Panc1 (cell line): ENCODE measurements around the gene ILDR1. TPM values are rescaled to one million over a fixed set of nuclear protein-coding genes. Genes with fewer than 3 reads are reported as not detected.

ENCODE experiments used
- ATAC-seq: fragments of 200-7000 bp; cut with Tn5 transposase; 2 replicates; pipeline ENCODE4 v1.9.1; 2020; ENCODE audit warnings: mild to moderate bottlenecking, moderate library complexity
- BruUV-seq: library from RNA; stranded (reverse); fragments of 400-500 nt; replicated peaks from 2 replicates; lab custom pipeline; 2021; lab: Mats Ljungman, UMichigan
- CTCF ChIA-PET: fragments of 300-600 bp; sonication (Branson Sonifier 250); formaldehyde crosslinking; loops from one replicate; lab custom pipeline; 2022; ENCODE audit warnings: antibody characterized with exemption; lab: Charles Lee
- POLR2A ChIA-PET: fragments of 300-600 bp; sonication (Branson Sonifier 250); formaldehyde crosslinking; loops from one replicate; lab custom pipeline; 2022; ENCODE audit warnings: antibody characterized with exemption; lab: Charles Lee
- DNase-seq: peaks from one replicate; pipeline ENCODE4 v3.0.0-alpha.2; 2010; ENCODE audit warnings: low read depth, low spot score
- H3K27ac ChIP-seq: 2 replicates; pipeline ENCODE4 v1.5.1; 2011; ENCODE audit warnings: mild to moderate bottlenecking, low read length, inconsistent platforms
- H3K27me3 ChIP-seq: fragments of 200-500 bp; sonication (Bioruptor generic); 2 replicates; pipeline ENCODE4 v1.6.0; 2014; ENCODE audit warnings: low read length, inconsistent platforms; ENCODE audit not compliant: control insufficient read depth, insufficient read depth
- H3K36me3 ChIP-seq: fragments of 200-500 bp; sonication (Bioruptor generic); 2 replicates; pipeline ENCODE4 v1.5.1; 2014; ENCODE audit warnings: inconsistent platforms, mild to moderate bottlenecking, low read length, moderate library complexity; ENCODE audit not compliant: control insufficient read depth, insufficient read depth
- H3K4me1 ChIP-seq: 2 replicates; pipeline ENCODE4 v1.5.1; 2011; ENCODE audit warnings: inconsistent platforms, mild to moderate bottlenecking, low read length, moderate library complexity; ENCODE audit not compliant: control insufficient read depth, insufficient read depth
- H3K4me3 ChIP-seq, 2 experiments: 2 replicates each; pipeline ENCODE4 v1.5.1; 2011 to 2012; ENCODE audit warnings: low read depth in 2 of 2, low read length in 2 of 2, mild to moderate bottlenecking in 2 of 2, inconsistent platforms in 1 of 2, moderate library complexity in 1 of 2
- H3K9me3 ChIP-seq: fragments of 200-500 bp; sonication (Bioruptor generic); 2 replicates; pipeline ENCODE4 v1.5.1; 2014; ENCODE audit warnings: low read depth, mild to moderate bottlenecking, inconsistent platforms, low read length, moderate library complexity; ENCODE audit not compliant: control insufficient read depth, insufficient read depth
- CTCF ChIP-seq: fragments of 450-650 bp; IDR thresholded peaks from 2 replicates; pipeline ENCODE4 v1.5.1; 2017; ENCODE audit warnings: mild to moderate bottlenecking
- POLR2AphosphoS5 ChIP-seq: IDR thresholded peaks from 2 replicates; pipeline ENCODE4 v1.6.1; 2012; ENCODE audit warnings: mild to moderate bottlenecking, low read depth, low read length, moderate library complexity
- REST ChIP-seq, 2 experiments: IDR thresholded peaks; 2 replicates each; pipeline ENCODE4 v1.6.1; 2011 to 2012; ENCODE audit warnings: low read depth in 2 of 2, control low read depth in 1 of 2, low read length in 1 of 2, mild to moderate bottlenecking in 1 of 2, moderate library complexity in 1 of 2; ENCODE audit not compliant: insufficient read depth in 1 of 2
- SIN3A ChIP-seq: IDR thresholded peaks from 2 replicates; pipeline ENCODE4 v1.6.1; 2012; ENCODE audit warnings: low read depth, mild to moderate bottlenecking, low read length, moderate library complexity, borderline replicate concordance; ENCODE audit not compliant: insufficient read depth
- TCF7L2 ChIP-seq: IDR thresholded peaks from 2 replicates; pipeline ENCODE4 v1.6.1; 2011; ENCODE audit warnings: mild to moderate bottlenecking, low read depth, low read length, inconsistent platforms
- in situ Hi-C: cut with HindIII; loops from 2 replicates; pipeline ENCODE4 v1.10.0; 2016; ENCODE audit warnings: low sequenced_read_pairs, low pct_unique_long_range_greater_than_20kb
- intact Hi-C: fragments of 100-400 bp; cut with micrococcal nuclease; formaldehyde crosslinking; loops from one replicate; pipeline ENCODE4 v1.10.0; 2022; ENCODE audit not compliant: unreplicated experiment
- total RNA-seq: library from RNA; stranded (reverse); gene quantifications from one replicate; pipeline ENCODE4 v1.2.1, GENCODE V29; 2021; ENCODE audit not compliant: unreplicated experiment

The ILDR1 gene
- total RNA-seq, 1 experiment from 2014 or later, result not detected

- Histone ChIP-seq H3K4me1 (no peaks in the 10 kb centered on the region), H3K4me3 (no peak overlapping the region), H3K27me3 (peaks cover 5% of the 10 kb centered on the region; the same call in 1 of the 2 replicates), H3K27ac (no peak overlapping the region), H3K9me3 (no peaks in the 10 kb centered on the region), H3K36me3 (no peaks in the 10 kb centered on the region)
- CTCF ChIA-PET, result no interaction called here
- ATAC-seq (no peak), DNase-seq (no peak)
- in situ Hi-C loops (no loop called here), intact Hi-C loops (loop anchor here (5.0 kb wide), 1 partner anchor 451 kb away; the partner anchor contains the start of gene POLQ)
- TF ChIP-seq SIN3A (no peak), REST (IDR thresholded peaks at IDR 0.05; ENCODE audit: insufficient read depth in 1 of 2, low read depth in 2 of 2, low read length in 1 of 2) (no peak), CTCF (no peak), POLR2AphosphoS5 (no peak), TCF7L2 (no peak)
- POLR2A ChIA-PET, result no interaction called here
- no TSS peak for BruUV-seq
Observed at GRCh38 chr3:121998030-121998580, 23.9 kb downstream of the ILDR1 start.

DNA sequence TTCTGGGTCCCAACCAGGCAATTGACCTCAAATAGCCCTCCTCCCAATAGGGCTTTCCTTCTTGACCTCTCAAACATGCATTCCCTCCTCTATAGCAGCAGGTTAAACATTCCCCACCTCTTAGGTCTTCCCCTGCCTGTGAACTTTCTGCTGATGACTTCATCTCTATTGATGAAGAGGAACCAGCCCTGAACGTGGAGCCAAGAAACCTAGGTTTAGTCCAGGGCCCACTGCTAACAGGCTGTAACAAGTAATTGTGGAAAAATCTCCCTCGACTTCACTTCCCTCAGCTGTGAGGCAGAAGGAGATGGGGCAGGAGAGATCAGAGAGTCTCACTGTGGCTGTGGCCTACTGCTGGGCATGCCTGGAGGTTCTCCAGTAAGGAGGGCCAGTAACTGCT, 24.7 kb downstream of the ILDR1 start:
- TF ChIP-seq CTCF (no peak), POLR2AphosphoS5 (no peak), SIN3A (no peak), REST (IDR thresholded peaks at IDR 0.05; ENCODE audit: insufficient read depth in 1 of 2, low read depth in 2 of 2, low read length in 1 of 2) (no peak), TCF7L2 (no peak)
- peaks cover 2% of the 10 kb centered on the region; the same call in 1 of the 2 replicates for H3K27me3 ChIP-seq
- ATAC-seq, result no peak
- H3K4me3 ChIP-seq, result no peak overlapping the region
- no peaks in the 10 kb centered on the region for H3K4me1 ChIP-seq
- intact Hi-C loops, result loop anchor here (5.0 kb wide), 1 partner anchor 450 kb away; the partner anchor contains the start of gene POLQ
- ChIA-PET CTCF (no interaction called here), POLR2A (no interaction called here)
- no peak for DNase-seq
- H3K27ac ChIP-seq, result no peak overlapping the region
- in situ Hi-C loops, result no loop called here
- H3K36me3 ChIP-seq, result no peaks in the 10 kb centered on the region
- no TSS peak for BruUV-seq
- no peaks in the 10 kb centered on the region for H3K9me3 ChIP-seq
